ENCODE results near the gene TTC4. TPM values are rescaled to one million over a fixed set of nuclear protein-coding genes. Genes with fewer than 3 reads are reported as not detected.

The TTC4 gene
- total RNA-seq, 1 experiment from 2014 or later = 26.3 TPM

GRCh38 chr1:54745864-54746263 lies 30.2 kb downstream of the TTC4 start (continued):
- no peak for TF ChIP-seq SIN3A (IDR thresholded peaks at IDR 0.05; ENCODE audit: low read depth)
- TF ChIP-seq ATF3 (IDR thresholded peaks at IDR 0.05) = no peak
- TF ChIP-seq ZBTB33 (IDR thresholded peaks at IDR 0.05; ENCODE audit: extremely low read depth, insufficient replicate concordance, low read length) = no peak

GRCh38 chr1:54748094-54748835 lies 32.6 kb downstream of the TTC4 start:
- Histone ChIP-seq H3K4me2 (ENCODE audit: low read length) (no peak overlapping the region), H4K20me1 (ENCODE audit: insufficient read depth) (no peaks in the 10 kb centered on the region), H3K36me3 (ENCODE audit: control insufficient read depth in 1 of 2, insufficient read depth in 2 of 2, low read length in 2 of 2) (peaks cover 0 to 7% of the 10 kb centered on the region in 2 experiments; a peak in 1 of 4 replicates), H3K9ac (ENCODE audit: low read length) (no peak overlapping the region), H3K9me3 (ENCODE audit: control insufficient read depth in 1 of 2, insufficient read depth in 1 of 2, low read depth in 1 of 2, low read length in 2 of 2) (no peaks in the 10 kb centered on the region), H3K79me2 (ENCODE audit: insufficient read depth, low read length) (no peaks in the 10 kb centered on the region), H3K27ac (ENCODE audit: low read depth, low read length) (no peak overlapping the region), H3K27me3 (ENCODE audit: insufficient read depth, low read length) (no peaks in the 10 kb centered on the region), H3K9me2 (ENCODE audit: insufficient read depth) (no peaks in the 10 kb centered on the region), H3K4me3 (replicated peaks in 1 of 2; ENCODE audit: low read depth in 1 of 2, low read length in 2 of 2) (no peak overlapping the region), H3K4me1 (ENCODE audit: control insufficient read depth in 1 of 2, insufficient read depth in 2 of 2, low read length in 2 of 2) (no peaks in the 10 kb centered on the region), H2AFZ (ENCODE audit: low read depth, low read length, poor library complexity, severe bottlenecking) (no peak overlapping the region)
- RAD21 ChIA-PET (ENCODE audit: low non-redundant PET in 1 of 2, low total read pairs in 2 of 2, uncharacterized antibody in 2 of 2, unreplicated experiment in 2 of 2) = no interaction called here
- CTCF ChIA-PET = no interaction called here
- BruUV-seq (replicated peaks) = no TSS peak
- TF ChIP-seq ELF1 (IDR thresholded peaks at IDR 0.05; ENCODE audit: borderline replicate concordance, low read depth) (no peak), SRF (IDR thresholded peaks at IDR 0.05; ENCODE audit: low read depth) (no peak), SIN3A (IDR thresholded peaks at IDR 0.05; ENCODE audit: low read depth) (no peak), MAX (IDR thresholded peaks at IDR 0.05) (no peak), EZH2 (IDR thresholded peaks at IDR 0.05) (no peak), SP1 (IDR thresholded peaks at IDR 0.05; ENCODE audit: low read depth) (no peak), TCF7L2 (IDR thresholded peaks at IDR 0.05; ENCODE audit: borderline replicate concordance, extremely low read depth, insufficient read depth, insufficient read length) (no peak), ZFX (IDR thresholded peaks at IDR 0.05) (no peak), ZBTB33 (IDR thresholded peaks at IDR 0.05; ENCODE audit: extremely low read depth, insufficient replicate concordance, low read length) (no peak), POLR2A (IDR thresholded peaks at IDR 0.05; ENCODE audit: borderline replicate concordance, extremely low read depth, insufficient read depth, insufficient read length) (no peak), JUND (IDR thresholded peaks at IDR 0.05) (no peak), RAD21 (IDR thresholded peaks at IDR 0.05; ENCODE audit: low read depth) (no peak), YY1 (IDR thresholded peaks at IDR 0.05; ENCODE audit: extremely low read depth, insufficient replicate concordance, low read depth, low read length) (no peak), ZNF274 (IDR thresholded peaks at IDR 0.05; ENCODE audit: low read depth, low read length) (no peak), EZH2phosphoT487 (IDR thresholded peaks at IDR 0.05; ENCODE audit: borderline replicate concordance) (no peak), FOSL1 (IDR thresholded peaks at IDR 0.05; ENCODE audit: low read depth) (no peak), EGR1 (IDR thresholded peaks at IDR 0.05; ENCODE audit: low read depth) (no peak), CBX3 (IDR thresholded peaks at IDR 0.05; ENCODE audit: low read depth) (no peak)
- DNase-seq (ENCODE audit: low read depth, low spot score) (no peak), ATAC-seq (no peak)
- intact Hi-C loops (cut with micrococcal nuclease) = no loop called here
- POLR2A ChIA-PET = no interaction called here

Measured in HCT116 (cell line).